Mucosa of stomach (tissue), 1 donor: ENCODE measurements around the gene EXOC4.

Source experiments
- H3K27me3 ChIP-seq: one replicate; pipeline ENCODE4 v1.7.0; 2013; ENCODE audit warnings: mild to moderate bottlenecking, low read length; ENCODE audit not compliant: control insufficient read depth, insufficient read depth
- H3K36me3 ChIP-seq: one replicate; pipeline ENCODE4 v1.7.0; 2013; ENCODE audit warnings: low read length; ENCODE audit not compliant: control insufficient read depth, insufficient read depth
- H3K4me1 ChIP-seq: one replicate; pipeline ENCODE4 v1.7.0; 2013; ENCODE audit warnings: mild to moderate bottlenecking, low read length; ENCODE audit not compliant: control insufficient read depth, insufficient read depth
- H3K4me3 ChIP-seq: one replicate; pipeline ENCODE4 v1.7.0; 2013; ENCODE audit warnings: low read length
- H3K9ac ChIP-seq: one replicate; pipeline ENCODE4 v1.7.0; 2013; ENCODE audit warnings: mild to moderate bottlenecking, low read length, moderate library complexity
- H3K9me3 ChIP-seq: one replicate; pipeline ENCODE4 v1.7.0; 2013; ENCODE audit warnings: mild to moderate bottlenecking, low read length, moderate library complexity; ENCODE audit not compliant: control insufficient read depth
- donor health status: Pancreatic carcinoma.

The EXOC4 gene

DNA sequence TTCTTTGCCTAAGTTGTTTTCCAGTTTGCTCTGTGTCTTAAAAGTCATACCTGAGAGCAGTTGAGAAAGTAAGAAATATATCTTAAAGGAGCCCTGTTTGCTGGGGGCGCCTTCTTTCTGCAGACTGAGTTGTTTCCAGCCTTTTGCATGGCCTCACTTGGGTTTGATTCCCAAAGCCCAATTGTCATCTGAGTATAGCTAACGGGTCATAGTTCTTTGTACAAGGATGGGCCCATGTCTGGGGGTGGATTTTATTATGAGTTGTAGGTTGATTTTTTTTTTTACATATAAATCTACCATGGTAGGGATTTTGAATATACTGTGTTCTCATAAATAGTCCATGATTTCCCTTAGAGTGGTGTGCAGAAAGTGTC lies 555.6 kb downstream of the EXOC4 start:
- Histone ChIP-seq H3K4me1 (no peaks in the 10 kb centered on the region), H3K36me3 (no peaks in the 10 kb centered on the region), H3K9ac (no peak overlapping the region), H3K27me3 (no peaks in the 10 kb centered on the region), H3K4me3 (no peak overlapping the region), H3K9me3 (no peaks in the 10 kb centered on the region)

DNA sequence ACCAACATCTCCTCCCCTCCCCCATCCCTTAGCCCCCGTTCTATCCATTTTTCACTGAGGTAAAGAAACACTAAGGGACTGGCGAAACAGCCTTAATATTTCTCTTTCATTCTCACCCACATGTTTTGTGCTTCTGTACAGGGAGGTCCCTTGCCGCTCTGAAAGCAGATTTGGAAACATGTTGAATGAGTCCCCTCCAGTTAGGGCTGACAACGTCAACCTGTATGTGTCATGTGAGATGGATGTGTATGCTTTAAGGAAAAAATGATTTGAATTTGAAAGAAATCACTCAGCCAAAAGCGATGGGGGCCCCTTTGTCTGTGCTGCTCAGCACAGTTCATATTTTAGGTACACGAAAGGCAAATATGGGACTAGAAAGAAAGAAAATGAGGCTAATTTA lies 560.0 kb downstream of the EXOC4 start:
- Histone ChIP-seq H3K27me3 (no peaks in the 10 kb centered on the region), H3K36me3 (no peaks in the 10 kb centered on the region), H3K4me1 (no peaks in the 10 kb centered on the region), H3K9ac (no peak overlapping the region), H3K4me3 (no peak overlapping the region), H3K9me3 (no peaks in the 10 kb centered on the region)

DNA sequence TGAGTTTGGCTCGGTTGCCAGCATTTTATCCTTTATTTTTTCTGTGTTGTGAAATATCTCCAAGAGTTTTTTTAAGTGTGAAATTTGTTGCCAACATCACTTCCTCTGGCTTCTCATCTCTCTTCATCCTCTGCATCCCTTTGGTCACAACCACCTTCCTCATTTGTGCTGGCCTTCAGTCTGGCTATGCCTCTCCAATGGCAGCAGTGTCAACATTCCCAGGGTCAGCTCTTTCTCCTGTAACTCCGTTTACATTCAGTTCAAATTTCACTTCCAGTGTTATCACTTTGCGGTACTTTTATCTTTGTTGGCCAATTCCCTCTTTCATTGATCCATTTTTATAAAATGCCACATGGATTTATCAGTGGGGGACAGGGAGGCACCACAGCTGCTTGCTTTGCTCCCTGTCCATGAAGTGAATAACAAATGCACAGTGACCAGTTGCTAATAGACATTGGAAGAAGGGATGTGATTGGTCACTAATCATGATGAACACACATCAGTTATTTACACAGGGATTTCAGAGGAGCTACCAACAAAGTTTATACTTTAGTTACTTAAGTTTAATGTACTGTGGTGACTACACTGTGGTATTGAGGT lies 562.8 kb downstream of the EXOC4 start:
- H3K27me3 ChIP-seq: no peaks in the 10 kb centered on the region
- no peaks in the 10 kb centered on the region for H3K36me3 ChIP-seq
- H3K4me3 ChIP-seq: no peak overlapping the region
- no peaks in the 10 kb centered on the region for H3K9me3 ChIP-seq
- H3K9ac ChIP-seq: no peak overlapping the region
- H3K4me1 ChIP-seq: no peaks in the 10 kb centered on the region

DNA sequence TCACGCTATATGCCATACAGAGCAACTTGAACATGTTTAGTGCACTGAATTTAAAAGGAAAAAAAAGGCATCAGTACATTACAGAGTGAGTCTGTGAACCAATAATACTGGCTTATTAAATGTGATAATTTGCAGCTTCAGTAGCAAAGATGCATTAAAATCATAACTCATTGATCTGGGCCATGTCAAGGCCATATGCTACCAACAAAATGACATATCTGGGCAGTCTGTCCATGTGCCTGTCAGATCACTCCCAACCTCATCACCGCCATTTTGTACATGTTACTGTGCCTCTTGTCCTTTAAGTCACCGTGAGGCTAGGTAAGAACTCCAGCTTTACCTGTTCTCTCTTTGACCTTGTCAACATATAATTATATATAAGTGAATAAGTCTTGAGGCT lies 566.8 kb downstream of the EXOC4 start:
- Histone ChIP-seq H3K27me3 (no peaks in the 10 kb centered on the region), H3K36me3 (peaks cover 6% of the 10 kb centered on the region), H3K4me3 (no peak overlapping the region), H3K4me1 (no peaks in the 10 kb centered on the region), H3K9ac (no peak overlapping the region), H3K9me3 (no peaks in the 10 kb centered on the region)

DNA sequence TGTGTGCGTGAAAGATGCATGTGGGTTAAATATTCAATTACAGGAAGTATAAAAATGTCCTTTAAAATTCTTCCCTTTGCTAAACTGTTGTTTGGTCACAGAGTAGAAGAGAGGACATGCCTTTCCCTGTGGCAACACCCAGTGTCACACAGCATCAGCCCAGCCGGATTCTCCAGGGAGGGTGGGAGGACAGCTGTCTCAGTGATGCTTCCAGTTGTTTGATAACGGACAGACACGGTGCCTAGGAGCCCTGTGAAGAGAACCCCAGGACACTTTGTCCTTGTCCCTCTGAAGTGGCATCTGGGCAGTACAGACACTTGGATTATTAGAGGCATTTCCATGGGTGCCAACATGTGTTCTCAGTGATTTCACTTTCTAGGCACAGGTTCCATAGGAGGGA lies 567.7 kb downstream of the EXOC4 start:
- H3K9ac ChIP-seq: no peak overlapping the region
- H3K27me3 ChIP-seq: no peaks in the 10 kb centered on the region
- H3K4me3 ChIP-seq: no peak overlapping the region
- H3K9me3 ChIP-seq: no peaks in the 10 kb centered on the region
- H3K36me3 ChIP-seq: peaks cover 6% of the 10 kb centered on the region
- no peaks in the 10 kb centered on the region for H3K4me1 ChIP-seq

DNA sequence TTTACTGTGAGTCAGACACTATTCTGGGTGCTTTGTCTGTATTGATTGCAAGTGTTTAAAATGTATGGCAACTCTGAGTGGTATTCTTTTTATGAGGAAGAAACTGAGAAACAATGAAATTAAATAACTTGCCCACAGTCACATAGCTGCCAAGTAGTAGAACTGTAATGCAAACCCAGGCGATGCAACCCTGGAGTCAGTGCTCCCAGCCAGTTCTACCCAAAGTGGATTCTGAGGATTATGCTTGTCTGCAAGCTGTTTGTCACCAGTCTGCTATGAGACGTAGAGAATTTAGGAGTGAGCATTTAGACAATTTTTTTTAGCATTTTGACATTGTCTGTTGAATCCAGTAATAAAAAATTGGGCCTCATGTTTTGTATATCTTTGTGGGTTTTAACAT lies 568.3 kb downstream of the EXOC4 start:
- peaks cover 6% of the 10 kb centered on the region for H3K36me3 ChIP-seq
- H3K9me3 ChIP-seq: no peaks in the 10 kb centered on the region

DNA sequence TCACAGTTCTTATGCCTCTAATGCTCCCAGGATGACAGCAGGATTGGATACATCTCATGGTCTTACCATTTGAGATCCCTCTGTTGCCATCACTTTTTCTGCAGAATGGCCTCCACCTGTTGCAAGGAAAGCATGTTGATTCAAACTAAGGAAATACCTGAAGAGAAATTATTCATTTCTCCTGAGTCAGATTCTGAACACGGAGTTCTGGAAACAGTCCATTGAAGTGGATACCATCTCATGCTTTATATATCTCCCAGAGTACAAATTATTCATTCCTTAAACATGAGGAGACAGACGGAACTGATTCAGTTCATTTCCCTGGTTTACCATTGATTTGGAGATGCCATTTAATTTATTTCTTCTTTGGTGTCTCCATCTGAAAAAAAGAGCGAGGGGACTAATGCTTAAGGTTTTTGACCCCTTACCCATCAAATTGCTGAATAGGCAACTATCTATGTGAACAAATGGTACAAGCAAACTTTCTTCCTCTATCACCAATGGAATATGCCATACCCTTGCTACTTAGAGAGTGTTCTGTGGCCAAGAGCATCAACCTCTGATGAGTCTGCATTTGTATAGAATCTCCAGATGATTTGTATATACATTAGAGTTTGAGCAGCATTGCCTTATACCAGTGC lies 569.2 kb downstream of the EXOC4 start:
- H3K27me3 ChIP-seq: no peaks in the 10 kb centered on the region
- H3K4me1 ChIP-seq: no peaks in the 10 kb centered on the region
- no peak overlapping the region for H3K9ac ChIP-seq
- H3K36me3 ChIP-seq: peaks cover 6% of the 10 kb centered on the region
- no peaks in the 10 kb centered on the region for H3K9me3 ChIP-seq
- H3K4me3 ChIP-seq: no peak overlapping the region

More for the DNA sequence above, 568.3 kb downstream of the EXOC4 start:
- Histone ChIP-seq H3K9ac (no peak overlapping the region), H3K4me3 (no peak overlapping the region), H3K27me3 (no peaks in the 10 kb centered on the region), H3K4me1 (no peaks in the 10 kb centered on the region)

DNA sequence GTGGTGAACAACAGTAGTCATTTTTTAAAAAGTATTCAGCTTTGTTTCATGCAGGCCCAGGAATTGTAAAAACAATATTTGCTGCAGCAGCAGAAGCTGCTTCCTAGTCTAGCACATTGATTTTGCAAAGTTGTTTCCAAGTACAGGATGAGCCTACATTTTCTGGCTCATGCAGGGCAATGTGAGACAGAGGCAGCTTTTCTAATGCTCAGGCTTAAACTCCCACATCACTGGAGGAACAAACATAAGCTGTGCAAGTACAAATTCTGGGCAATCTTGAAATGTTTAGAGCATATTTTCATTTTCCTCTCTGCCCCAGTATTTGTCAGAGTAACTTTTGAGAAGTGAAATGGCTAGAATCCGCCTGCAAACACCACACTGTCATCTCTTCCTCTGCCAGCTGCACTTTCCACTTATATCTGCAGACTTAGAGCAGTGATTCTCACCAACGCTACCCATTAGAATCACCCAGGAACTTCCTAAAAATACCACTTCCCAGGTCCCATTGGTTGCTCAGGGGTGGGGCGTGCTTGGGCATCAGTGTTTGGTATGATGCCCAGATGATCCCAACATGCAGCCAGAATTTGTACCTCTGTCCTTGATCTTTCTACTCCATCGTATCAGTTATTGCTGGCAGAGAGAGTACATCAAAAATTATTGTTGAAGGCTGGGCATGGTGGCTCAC lies 570.1 kb downstream of the EXOC4 start:
- no peak overlapping the region for H3K4me3 ChIP-seq
- no peaks in the 10 kb centered on the region for H3K27me3 ChIP-seq
- H3K36me3 ChIP-seq: peaks cover 6% of the 10 kb centered on the region
- H3K4me1 ChIP-seq: no peaks in the 10 kb centered on the region
- H3K9ac ChIP-seq: no peak overlapping the region
- H3K9me3 ChIP-seq: no peaks in the 10 kb centered on the region

DNA sequence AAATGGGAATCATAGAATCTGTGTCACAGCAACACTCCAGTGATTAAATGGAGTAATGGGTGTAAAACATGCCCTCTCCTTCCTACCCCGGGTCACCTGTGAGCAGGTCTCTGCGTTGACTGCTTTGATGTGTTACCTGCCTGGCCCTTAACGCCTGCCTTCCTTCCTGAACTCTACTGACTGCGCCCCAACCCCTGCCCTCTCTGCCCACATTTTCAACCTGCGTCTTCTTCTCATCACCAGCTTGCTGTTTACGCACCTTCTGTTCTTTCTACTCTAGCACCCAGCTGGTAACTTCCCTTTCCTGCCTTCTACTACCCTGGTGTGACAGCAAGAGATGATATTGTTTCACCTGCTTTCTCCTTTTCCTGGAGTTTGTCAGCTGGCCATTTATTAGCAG lies 571.3 kb downstream of the EXOC4 start:
- Histone ChIP-seq H3K4me3 (no peak overlapping the region), H3K9me3 (no peaks in the 10 kb centered on the region), H3K27me3 (no peaks in the 10 kb centered on the region), H3K9ac (no peak overlapping the region), H3K4me1 (no peaks in the 10 kb centered on the region), H3K36me3 (peaks cover 6% of the 10 kb centered on the region)

DNA sequence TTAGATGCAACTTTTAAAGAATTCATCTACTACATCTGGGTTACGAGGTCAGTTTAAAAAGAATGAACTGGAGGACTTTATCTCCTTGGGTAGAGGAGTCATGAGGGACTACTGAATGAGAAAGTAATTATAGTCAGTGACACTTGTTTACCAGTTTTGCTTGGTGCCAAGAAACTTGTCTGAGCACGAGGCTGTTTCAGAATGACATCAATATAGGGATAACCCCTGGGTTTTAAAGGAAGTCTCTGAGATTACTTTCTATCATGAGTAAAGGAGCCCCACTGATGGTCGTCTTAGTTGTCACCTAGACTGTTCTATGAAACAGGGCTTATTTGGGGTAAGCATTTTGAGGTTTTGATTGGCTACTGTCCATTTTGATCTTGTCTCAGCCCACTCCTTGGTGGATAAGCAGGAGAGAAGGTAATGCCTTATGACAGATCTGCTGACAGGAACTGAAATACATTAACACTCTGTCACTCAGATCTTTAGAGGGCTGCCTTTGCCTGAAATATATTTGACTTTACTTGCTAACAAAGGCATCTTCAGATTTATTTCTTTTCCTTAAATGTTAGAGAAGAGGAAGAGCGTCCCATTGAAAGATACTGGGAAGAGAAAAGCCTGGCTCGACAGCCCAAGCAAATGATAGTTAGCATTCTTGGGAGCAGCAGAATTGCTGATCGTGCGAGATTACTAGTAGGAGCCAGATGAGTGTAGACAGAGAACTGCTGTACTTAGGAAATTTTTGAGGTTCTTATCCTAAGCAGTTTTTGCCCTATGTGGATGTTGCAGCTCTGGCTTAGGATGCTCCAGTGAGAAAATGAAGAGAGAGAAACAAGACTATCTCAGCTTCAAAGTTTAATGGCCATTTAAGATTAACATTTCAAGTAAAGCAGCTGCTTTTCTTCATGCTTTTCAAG lies 575.1 kb downstream of the EXOC4 start:
- Histone ChIP-seq H3K9me3 (no peaks in the 10 kb centered on the region), H3K36me3 (no peaks in the 10 kb centered on the region), H3K9ac (no peak overlapping the region), H3K27me3 (no peaks in the 10 kb centered on the region), H3K4me1 (no peaks in the 10 kb centered on the region), H3K4me3 (no peak overlapping the region)

DNA sequence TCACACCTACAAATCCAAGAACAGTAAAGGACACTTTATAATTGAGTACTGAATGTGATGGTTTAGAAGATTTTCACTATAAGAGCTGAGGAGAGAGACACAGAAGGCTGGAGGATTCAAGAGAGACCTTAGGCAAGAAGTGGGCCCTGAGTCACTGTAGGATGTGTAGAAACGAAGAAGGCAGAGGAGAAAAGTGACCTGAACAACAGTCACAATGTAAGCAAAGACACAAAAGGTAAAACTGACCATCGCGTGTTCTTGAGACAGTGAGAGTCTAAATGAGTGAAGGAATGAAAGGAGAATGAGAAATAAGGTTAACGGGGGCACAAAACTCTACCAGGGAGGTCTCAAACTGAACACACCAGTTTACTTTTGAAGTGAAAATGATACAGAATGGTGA lies 576.0 kb downstream of the EXOC4 start:
- Histone ChIP-seq H3K9ac (no peak overlapping the region), H3K9me3 (no peaks in the 10 kb centered on the region), H3K36me3 (no peaks in the 10 kb centered on the region), H3K4me1 (no peaks in the 10 kb centered on the region), H3K27me3 (no peaks in the 10 kb centered on the region), H3K4me3 (no peak overlapping the region)
